Measurements from ENCODE around the gene DOK3. TPM values are rescaled to one million over a fixed set of nuclear protein-coding genes. Genes with fewer than 3 reads are reported as not detected.

The DOK3 gene
- total and polyA plus RNA-seq, 2 experiments from 2014 or later = 2.2 to 11.1 TPM

DNA sequence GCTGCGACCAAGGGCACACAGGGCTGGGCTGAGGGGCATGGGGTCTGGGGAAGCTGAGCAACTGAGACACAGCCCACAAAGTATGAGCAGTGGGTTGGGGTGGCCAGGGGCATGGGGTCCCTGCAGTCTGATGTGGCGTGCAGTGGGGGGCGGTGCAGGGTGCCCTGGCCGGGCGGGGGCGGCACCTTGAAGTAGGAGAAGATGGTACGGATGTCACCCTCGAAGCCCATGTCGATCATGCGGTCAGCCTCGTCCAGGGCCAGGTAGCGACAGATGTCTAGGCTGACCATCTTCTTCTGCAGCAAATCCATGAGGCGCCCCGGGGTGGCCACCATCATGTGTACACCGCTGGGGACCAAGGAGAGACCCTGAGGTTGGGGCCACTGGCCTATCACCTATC, 3.9 kb upstream of the DOK3 start:
- H3K27ac Mint-ChIP-seq = no peak overlapping the region
- TF ChIP-seq NANOG (IDR thresholded peaks at IDR 0.05; ENCODE audit: borderline replicate concordance) (no peak), EZH2phosphoT487 (IDR thresholded peaks at IDR 0.05; ENCODE audit: unreplicated experiment) (no peak)
- peaks cover 16% of the 10 kb centered on the region for H3K79me2 ChIP-seq (replicated peaks; ENCODE audit: insufficient read depth)
- no peak overlapping the region for H3K4me3 Mint-ChIP-seq
- ATAC-seq (no peak), DNase-seq (ENCODE audit: low spot score) (no peak)
- peaks cover 67% of the 10 kb centered on the region for H3K36me3 Mint-ChIP-seq (ENCODE audit: low read depth)
- no peaks in the 10 kb centered on the region for H3K27me3 ChIP-seq (ENCODE audit: insufficient read depth)
- H3K4me2 ChIP-seq = no peak overlapping the region
- peaks cover 31% of the 10 kb centered on the region for H3K4me1 Mint-ChIP-seq
- no peaks in the 10 kb centered on the region; the same call in 1 of the 2 replicates for H4K20me1 ChIP-seq (replicated peaks; ENCODE audit: insufficient read depth)
- H3K9me2 ChIP-seq (ENCODE audit: insufficient read depth) = no peaks in the 10 kb centered on the region
- H3K9me3 Mint-ChIP-seq = peaks cover 2% of the 10 kb centered on the region; the same call in 2 of the 3 replicates
- no peak overlapping the region for H3K27ac ChIP-seq (ENCODE audit: low read depth)
- no peak overlapping the region for H3K4me3 ChIP-seq
- peaks cover 8% of the 10 kb centered on the region; the same call in 1 of the 2 replicates for H3F3A ChIP-seq (replicated peaks; ENCODE audit: low read depth)
- H2AFZ ChIP-seq = no peak overlapping the region
- H3K4me1 ChIP-seq (ENCODE audit: insufficient read depth) = peaks cover 15% of the 10 kb centered on the region
- H3K27me3 Mint-ChIP-seq (ENCODE audit: insufficient read depth, low read depth, poor library complexity) = peaks cover 20% of the 10 kb centered on the region
- peaks cover 13% of the 10 kb centered on the region for H3K36me3 ChIP-seq (ENCODE audit: insufficient read depth)

DNA sequence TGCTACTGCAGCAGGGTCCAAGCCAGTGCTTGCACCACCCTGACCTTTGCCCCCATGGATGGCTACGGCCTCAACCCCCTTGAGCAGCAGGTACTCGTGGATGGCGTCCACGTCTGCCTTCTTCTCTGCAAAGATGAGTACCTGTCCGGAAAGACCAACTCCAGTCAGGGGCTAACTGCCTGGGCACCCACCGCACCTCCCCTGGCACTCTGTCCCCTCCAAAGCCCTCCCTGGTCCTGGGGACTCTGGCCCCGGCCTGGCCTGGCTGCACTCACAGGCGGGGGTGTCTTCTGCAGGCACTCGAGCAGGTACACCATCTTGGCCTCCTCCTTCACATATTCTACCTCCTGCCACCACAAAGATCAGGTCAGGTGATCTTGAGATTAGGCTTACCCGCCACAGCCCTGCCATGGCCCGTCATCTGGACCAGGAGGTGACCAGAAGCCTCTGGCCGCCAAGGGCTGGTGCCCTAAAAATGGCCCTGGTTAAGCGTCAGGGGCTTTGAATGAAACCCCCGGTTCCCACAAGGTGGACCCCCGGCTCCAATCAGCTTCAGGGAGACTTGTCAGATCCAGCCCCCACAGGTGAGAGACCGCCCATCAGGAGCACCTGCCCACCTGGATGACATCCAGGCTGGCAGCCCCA, 3.2 kb upstream of the DOK3 start:
- no peak for ATAC-seq
- peaks cover 15% of the 10 kb centered on the region for H3K4me1 ChIP-seq (ENCODE audit: insufficient read depth)
- peaks cover 68% of the 10 kb centered on the region for H3K36me3 Mint-ChIP-seq (ENCODE audit: low read depth)
- H3K4me3 ChIP-seq = no peak overlapping the region
- no peaks in the 10 kb centered on the region for H3K9me2 ChIP-seq (ENCODE audit: insufficient read depth)
- H3K4me2 ChIP-seq = no peak overlapping the region
- peaks cover 16% of the 10 kb centered on the region for H3K79me2 ChIP-seq (replicated peaks; ENCODE audit: insufficient read depth)
- no peak for DNase-seq (ENCODE audit: low spot score)
- peaks cover 31% of the 10 kb centered on the region for H3K4me1 Mint-ChIP-seq
- H3K4me3 Mint-ChIP-seq = no peak overlapping the region; the same call in 2 of the 3 replicates
- H3K27me3 ChIP-seq (ENCODE audit: insufficient read depth) = no peaks in the 10 kb centered on the region
- peaks cover 8% of the 10 kb centered on the region; the same call in 1 of the 2 replicates for H3F3A ChIP-seq (replicated peaks; ENCODE audit: low read depth)
- no peaks in the 10 kb centered on the region; the same call in 1 of the 2 replicates for H4K20me1 ChIP-seq (replicated peaks; ENCODE audit: insufficient read depth)
- no peak overlapping the region for H2AFZ ChIP-seq
- no peak overlapping the region for H3K27ac Mint-ChIP-seq
- TF ChIP-seq, protein P1, sequence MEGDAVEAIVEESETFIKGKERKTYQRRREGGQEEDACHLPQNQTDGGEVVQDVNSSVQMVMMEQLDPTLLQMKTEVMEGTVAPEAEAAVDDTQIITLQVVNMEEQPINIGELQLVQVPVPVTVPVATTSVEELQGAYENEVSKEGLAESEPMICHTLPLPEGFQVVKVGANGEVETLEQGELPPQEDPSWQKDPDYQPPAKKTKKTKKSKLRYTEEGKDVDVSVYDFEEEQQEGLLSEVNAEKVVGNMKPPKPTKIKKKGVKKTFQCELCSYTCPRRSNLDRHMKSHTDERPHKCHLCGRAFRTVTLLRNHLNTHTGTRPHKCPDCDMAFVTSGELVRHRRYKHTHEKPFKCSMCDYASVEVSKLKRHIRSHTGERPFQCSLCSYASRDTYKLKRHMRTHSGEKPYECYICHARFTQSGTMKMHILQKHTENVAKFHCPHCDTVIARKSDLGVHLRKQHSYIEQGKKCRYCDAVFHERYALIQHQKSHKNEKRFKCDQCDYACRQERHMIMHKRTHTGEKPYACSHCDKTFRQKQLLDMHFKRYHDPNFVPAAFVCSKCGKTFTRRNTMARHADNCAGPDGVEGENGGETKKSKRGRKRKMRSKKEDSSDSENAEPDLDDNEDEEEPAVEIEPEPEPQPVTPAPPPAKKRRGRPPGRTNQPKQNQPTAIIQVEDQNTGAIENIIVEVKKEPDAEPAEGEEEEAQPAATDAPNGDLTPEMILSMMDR (conservative IDR thresholded peaks at IDR 0.05; ENCODE audit: low read depth in 2 of 2) = no peak
- TF ChIP-seq POLR2AphosphoS5 (IDR thresholded peaks at IDR 0.05; ENCODE audit: low read depth) (no peak), ZNF114 (CRISPR knock-in tag; IDR thresholded peaks at IDR 0.05) (no peak)
- H3K27me3 Mint-ChIP-seq (ENCODE audit: insufficient read depth, low read depth, poor library complexity) = peaks cover 20% of the 10 kb centered on the region
- H3K9me3 Mint-ChIP-seq = peaks cover 2% of the 10 kb centered on the region; the same call in 2 of the 3 replicates
- peaks cover 13% of the 10 kb centered on the region for H3K36me3 ChIP-seq (ENCODE audit: insufficient read depth)
- no peak overlapping the region for H3K27ac ChIP-seq (ENCODE audit: low read depth)

DNA sequence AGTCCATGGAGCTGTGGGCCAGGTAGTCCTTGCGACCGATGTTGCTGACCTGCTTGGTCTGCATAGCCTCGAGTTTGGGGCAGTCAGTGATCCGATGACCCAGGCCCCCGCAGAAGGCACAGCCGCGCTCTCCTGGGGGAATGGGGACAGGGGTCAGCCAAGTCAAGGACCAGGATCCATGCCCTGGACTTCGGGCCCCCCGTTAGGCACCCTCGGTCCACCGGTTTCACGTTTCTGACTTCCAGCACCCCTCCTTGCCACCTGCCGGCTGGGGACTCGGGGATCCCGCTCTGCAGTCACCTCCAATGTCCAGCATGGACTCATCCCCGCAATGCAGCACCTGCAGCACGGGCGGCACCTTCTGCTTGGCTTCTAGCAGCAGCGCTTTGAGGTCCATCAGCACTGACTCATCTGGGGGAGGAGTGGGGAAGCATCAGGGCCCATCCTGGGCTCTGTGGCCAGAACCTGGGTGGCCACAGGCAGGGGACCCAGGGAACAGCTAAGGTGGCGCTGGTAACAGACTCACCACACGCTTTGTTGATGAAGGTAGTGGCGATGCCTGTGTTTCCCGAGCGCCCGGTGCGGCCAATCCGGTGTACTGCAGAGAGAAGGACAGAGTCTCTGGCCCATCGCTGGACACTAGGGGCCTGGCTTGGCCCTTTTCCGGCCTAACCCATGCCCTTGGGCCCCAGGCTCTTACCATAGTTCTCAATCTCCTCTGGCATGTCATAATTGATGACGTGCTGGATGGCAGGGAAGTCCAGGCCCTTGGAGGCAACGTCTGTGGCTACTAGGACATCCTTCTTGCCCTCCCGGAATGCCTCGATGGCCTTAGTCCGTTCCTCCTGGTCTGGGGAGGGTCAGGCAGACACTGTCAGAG, 2.4 kb upstream of the DOK3 start:
- Mint-ChIP-seq H3K27ac (no peak overlapping the region), H3K27me3 (ENCODE audit: insufficient read depth, low read depth, poor library complexity) (peaks cover 24% of the 10 kb centered on the region), H3K4me1 (peaks cover 31% of the 10 kb centered on the region), H3K9me3 (peaks cover 2% of the 10 kb centered on the region; the same call in 2 of the 3 replicates), H3K36me3 (ENCODE audit: low read depth) (peaks cover 76% of the 10 kb centered on the region), H3K4me3 (no peak overlapping the region)
- Histone ChIP-seq H2AFZ (no peak overlapping the region), H3K9me2 (ENCODE audit: insufficient read depth) (no peaks in the 10 kb centered on the region), H4K20me1 (replicated peaks; ENCODE audit: insufficient read depth) (no peaks in the 10 kb centered on the region; the same call in 1 of the 2 replicates), H3K4me2 (no peak overlapping the region), H3K27ac (ENCODE audit: low read depth) (no peak overlapping the region), H3F3A (replicated peaks; ENCODE audit: low read depth) (peaks cover 5% of the 10 kb centered on the region; the same call in 1 of the 2 replicates), H3K4me1 (ENCODE audit: insufficient read depth) (peaks cover 15% of the 10 kb centered on the region), H3K27me3 (ENCODE audit: insufficient read depth) (no peaks in the 10 kb centered on the region), H3K79me2 (replicated peaks; ENCODE audit: insufficient read depth) (peaks cover 16% of the 10 kb centered on the region), H3K36me3 (ENCODE audit: insufficient read depth) (peaks cover 13% of the 10 kb centered on the region), H3K4me3 (no peak overlapping the region)
- no peak for TF ChIP-seq JUNB (IDR thresholded peaks at IDR 0.05; ENCODE audit: unreplicated experiment)
- DNase-seq (ENCODE audit: low spot score) (no peak), ATAC-seq (no peak)
